Breast epithelium (tissue), 3 donors: ENCODE results near the gene LDLRAP1.

Experiments
- POLR2A ChIP-seq: fragments of 450-650 bp; IDR thresholded peaks from one replicate; pipeline ENCODE4 v1.6.1; 2016; ENCODE audit warnings: antibody characterized with exemption, mild to moderate bottlenecking, moderate library complexity
- POLR2AphosphoS5 ChIP-seq, 3 donors: sonication (generic); formaldehyde crosslinking; IDR thresholded peaks; one replicate each; pipeline ENCODE4 v1.6.1; 2017; ENCODE audit warnings: antibody characterized with exemption in 3 of 3
- TF ChIP-seq, protein P1 (sequence below), 3 donors: fragments of 450-650 bp; IDR thresholded peaks; one replicate each; pipeline ENCODE4 v1.5.1; 2016 to 2017; ENCODE audit warnings: antibody characterized with exemption in 3 of 3, mild to moderate bottlenecking in 3 of 3, moderate library complexity in 3 of 3

GRCh38 chr1:25571522-25571970 lies 28.1 kb downstream of the LDLRAP1 start:
- TF ChIP-seq, protein P1, sequence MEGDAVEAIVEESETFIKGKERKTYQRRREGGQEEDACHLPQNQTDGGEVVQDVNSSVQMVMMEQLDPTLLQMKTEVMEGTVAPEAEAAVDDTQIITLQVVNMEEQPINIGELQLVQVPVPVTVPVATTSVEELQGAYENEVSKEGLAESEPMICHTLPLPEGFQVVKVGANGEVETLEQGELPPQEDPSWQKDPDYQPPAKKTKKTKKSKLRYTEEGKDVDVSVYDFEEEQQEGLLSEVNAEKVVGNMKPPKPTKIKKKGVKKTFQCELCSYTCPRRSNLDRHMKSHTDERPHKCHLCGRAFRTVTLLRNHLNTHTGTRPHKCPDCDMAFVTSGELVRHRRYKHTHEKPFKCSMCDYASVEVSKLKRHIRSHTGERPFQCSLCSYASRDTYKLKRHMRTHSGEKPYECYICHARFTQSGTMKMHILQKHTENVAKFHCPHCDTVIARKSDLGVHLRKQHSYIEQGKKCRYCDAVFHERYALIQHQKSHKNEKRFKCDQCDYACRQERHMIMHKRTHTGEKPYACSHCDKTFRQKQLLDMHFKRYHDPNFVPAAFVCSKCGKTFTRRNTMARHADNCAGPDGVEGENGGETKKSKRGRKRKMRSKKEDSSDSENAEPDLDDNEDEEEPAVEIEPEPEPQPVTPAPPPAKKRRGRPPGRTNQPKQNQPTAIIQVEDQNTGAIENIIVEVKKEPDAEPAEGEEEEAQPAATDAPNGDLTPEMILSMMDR (IDR thresholded peaks at IDR 0.05): no peak
- TF ChIP-seq POLR2A (no peak), POLR2AphosphoS5 (IDR thresholded peaks at IDR 0.05) (no peak)
